Activated gamma-delta T cell treated with anti-CD3 and anti-CD28 coated beads, Interleukin-2, amount 50 U/mL, for 16 hours (primary cell): ENCODE measurements around the gene PRPSAP1.
"Not testable (repeated sequence)": the region's sequence is repeated elsewhere in the genome, so short reads cannot be mapped to it uniquely, and the experiment has no call there.

Source experiments
- DNase-seq: peaks from one replicate; pipeline ENCODE4 v3.0.0-alpha.2; 2020; ENCODE audit warnings: low read depth

PRPSAP1 gene

DNA sequence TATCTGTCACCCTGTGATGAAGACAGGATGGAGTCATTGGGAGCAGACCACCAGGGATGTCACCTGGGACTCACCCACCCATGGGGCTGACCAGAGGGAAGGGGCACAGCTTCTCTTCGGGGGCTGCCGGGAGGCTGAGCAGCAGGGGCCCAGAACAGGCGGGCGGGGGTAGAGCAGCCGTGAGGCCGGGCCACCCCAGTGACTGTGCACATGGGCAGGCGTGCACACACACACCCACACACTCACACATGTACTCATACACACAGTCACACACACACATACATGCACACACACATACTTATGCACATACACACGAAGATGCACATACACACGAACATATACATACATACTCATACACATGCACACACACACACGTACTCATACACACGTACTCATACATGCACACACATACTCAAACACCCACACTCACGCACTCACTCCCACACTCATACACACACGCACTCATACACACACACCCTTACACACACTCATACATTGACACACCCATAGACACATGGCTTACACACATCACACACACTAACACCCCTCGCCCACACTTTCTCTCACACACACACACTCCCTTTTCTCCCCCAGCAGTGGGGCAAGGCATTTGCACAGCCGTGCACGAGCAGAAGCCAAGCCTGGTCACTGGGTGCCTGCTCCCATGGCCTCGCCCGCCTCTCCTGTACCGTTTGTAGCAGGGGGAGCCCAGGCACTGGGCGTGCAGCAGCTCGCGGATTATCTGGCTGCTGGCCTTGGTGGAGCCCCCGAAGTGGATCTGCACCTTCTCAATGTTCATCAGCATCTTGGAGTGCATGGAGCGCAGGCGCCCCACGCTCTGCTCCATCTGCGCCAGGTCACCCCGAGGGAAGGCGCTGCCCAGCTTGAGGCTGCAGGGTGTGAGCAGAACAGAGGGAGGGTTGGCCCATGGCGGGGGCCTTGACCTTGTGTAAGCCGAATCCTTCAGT is 76.1 kb downstream of the PRPSAP1 start:
- no peak for DNase-seq

DNA sequence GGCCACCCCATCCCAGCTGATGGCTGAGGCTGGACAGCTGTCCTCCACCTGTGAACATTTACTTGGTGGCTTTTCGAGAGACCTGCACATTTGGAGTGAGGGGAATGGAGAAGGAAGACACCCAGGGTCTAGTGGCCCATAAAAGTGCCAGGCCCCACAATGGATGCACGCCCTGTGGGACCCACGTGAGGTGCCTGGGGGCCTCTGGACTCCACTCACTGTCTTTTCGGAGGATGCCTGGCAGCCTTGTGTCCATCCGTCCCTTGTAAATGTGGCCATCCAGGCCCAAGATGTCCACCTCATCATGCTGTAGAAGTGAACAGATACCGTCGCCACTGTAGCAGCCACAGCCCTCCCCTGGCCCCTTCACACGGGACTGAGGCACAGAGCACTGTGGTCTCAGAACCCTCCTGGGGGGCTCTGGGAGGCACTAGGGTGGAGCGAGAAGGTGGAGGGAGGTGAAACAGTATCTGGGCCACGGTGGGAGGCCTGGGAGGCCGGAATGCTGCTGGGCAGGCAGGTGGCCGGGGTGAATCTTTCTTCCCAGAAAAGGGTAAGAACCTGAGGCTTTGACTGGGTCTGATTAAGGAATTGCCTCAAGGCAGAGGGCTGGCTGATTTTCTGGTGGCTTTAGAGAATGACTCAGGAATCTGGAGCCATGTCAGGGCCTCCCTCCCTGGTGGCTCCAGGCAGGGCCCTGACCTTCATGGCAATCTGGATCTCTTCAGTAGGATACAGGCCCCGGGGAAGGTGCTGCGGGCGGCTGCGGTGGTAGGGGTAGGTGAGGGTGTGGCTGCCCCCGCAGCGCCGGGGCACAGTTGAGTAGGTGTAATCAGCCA is 77.0 kb downstream of the PRPSAP1 start:
- DNase-seq, result no peak

DNA sequence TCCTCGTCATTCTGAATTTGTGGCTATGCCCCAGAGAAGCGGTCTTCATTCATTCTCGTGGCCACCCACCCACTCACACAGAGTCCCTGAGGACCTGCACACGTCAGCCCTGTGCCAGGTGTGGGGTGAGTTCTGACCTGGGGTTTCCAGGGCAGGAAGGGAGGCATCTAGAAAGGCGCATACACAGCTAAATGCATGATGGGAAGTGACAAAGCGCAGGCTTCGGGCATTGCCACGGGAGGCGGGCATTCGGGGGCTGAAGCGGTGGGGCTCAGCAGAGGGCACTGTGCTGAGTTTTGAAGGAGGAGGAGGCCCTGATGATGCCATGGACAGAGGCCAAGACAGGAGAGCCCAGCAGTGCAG is 77.7 kb downstream of the PRPSAP1 start:
- no peak for DNase-seq

DNA sequence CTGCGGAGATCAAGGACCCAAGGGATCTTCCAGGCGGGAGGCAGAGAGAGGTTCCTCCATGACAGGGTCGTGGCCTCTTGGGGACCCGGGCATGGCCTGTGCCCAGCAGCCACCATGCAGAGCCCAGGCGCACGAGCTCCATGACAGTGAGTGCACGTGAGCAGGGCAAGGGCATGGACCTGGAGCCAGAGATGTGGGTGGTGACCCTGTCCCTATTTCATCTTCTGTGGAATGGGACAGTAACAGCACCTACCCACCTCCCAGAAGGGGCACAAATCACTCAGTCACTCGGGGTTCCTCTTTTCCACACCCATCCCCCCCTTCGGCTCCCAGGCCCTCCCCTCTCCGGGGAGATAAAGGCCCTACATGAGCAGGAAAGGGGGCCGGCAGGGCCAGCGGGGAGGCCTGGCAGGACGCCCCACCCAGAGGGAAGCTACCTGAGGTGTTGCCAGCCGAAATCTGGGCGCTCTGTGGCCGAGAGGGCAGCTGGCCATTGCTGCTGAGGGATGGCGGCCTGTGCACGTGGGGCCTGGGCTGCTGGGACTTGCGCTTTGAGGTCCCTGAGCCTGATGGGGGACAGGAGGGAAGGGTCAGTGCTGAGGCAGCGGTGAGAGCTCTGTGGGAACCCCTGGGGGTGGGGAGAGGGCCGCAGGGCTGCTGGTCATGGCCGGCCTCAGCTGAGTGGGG is 78.2 kb downstream of the PRPSAP1 start:
- no peak for DNase-seq

DNA sequence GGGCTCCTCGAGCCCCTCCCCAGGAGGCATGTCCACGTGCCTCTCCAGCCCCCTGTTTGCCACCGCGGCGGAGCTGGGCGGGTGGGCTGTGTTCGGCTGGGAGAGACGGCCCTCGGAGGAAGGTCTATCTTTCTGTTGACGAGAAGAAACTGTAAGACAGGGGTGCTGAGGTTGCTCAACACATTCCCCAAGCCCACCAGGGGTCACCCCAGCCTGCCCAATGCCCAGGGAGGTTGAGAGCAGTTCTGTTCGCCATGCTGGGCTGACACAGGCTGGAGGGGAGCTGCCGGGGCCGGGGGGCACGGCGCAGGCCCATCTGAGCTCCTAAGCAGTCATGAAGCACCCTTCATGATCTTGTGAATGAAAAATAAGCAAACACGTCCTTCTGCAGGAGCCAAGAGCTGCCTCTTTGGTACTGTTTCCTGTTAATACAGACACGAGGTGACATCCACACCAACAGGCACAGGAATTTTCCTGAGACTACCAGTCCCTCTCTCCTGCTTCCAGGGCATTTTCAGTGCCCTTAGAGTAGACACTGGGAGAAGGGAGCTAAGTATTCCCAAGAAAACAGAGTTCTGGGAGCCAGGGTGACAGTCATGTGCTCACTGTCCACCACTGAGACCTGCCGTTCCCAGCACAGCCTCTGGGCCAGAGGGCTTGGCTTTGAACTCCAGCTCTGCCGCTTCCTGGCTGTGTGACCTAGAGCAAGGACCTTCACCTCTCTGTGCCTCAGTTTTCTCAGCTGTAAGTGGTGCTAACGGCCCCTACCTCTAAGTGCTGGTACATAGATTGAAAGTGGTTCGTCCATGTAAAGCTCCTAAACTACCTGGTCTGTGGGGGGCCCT is 79.4 kb downstream of the PRPSAP1 start:
- DNase-seq, result no peak

DNA sequence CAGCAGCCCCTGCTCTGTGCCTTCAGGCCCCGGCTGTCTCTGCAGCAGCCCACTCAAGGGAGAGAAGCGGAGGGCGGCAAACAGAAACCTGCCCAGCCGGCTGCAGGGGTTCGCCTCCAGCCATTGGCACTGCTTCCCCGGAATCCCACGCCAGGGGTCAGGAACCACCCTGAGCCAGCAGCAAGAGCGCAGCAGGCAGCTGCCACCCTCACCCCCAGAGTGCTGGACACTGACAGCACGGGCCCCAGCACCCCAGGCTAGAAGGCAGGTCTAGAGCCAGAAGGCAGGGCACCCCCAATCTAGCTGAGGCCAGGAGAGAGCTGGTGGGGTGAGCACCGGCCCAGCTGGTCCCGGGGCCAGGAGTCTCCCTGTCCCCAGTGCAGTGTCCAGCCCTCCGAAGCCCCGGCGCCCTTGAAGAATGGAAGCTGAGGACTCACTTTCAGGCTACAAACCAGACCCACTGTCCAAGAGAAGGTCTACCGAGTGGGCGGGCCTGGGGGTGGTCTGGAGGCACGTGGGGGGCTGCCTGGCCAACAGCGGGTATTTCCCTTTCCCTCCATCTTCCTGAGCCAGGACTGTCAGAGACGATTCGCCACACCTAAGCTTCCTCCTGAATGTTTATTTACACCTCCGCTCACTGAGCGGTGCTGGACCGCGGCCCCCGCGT is 80.1 kb downstream of the PRPSAP1 start:
- DNase-seq, result no peak

DNA sequence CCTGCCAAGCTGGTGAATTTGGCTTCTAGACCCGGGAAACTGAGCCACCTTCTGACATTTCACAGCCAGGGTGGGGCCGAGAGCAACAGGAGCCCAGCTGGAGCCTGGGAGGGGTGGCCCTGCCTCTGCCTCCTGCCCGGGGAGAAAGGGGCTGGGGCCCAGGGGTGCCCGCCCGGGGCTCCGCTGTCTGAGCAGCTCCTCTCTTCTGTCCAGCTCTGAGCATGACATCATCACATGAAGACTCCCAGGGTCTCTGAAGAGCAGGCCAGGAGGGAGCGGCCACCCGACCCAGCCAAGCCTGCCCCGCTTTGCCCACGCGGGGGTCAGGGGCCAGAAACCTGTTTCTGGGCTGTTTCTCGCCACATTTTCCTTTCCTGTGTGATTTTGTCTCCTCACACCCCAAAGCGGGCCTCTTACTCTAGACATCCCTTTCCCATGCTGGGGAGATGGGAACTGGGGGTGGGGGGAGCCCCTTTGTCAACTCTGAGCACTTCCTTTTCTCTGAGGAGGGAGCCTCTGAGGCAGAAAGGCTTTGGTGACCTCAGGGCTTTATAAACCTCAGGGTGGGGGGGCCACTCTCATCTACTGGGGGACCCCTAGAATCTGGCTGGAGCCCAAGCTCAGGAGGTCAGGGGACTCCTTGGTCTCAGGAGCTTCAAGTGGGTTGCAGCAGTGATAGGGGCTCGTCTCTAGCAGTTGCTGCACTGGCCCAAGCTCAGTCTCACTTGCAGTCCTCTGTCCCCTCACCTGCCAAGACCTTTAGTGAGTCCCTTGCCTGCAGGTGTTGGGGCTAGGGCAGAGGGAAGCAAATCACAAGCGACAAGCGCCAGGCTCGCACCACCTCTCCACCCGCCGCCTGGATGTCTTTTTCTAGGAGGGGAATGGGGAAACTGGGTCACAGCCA is 80.9 kb downstream of the PRPSAP1 start:
- DNase-seq, result no peak

DNA sequence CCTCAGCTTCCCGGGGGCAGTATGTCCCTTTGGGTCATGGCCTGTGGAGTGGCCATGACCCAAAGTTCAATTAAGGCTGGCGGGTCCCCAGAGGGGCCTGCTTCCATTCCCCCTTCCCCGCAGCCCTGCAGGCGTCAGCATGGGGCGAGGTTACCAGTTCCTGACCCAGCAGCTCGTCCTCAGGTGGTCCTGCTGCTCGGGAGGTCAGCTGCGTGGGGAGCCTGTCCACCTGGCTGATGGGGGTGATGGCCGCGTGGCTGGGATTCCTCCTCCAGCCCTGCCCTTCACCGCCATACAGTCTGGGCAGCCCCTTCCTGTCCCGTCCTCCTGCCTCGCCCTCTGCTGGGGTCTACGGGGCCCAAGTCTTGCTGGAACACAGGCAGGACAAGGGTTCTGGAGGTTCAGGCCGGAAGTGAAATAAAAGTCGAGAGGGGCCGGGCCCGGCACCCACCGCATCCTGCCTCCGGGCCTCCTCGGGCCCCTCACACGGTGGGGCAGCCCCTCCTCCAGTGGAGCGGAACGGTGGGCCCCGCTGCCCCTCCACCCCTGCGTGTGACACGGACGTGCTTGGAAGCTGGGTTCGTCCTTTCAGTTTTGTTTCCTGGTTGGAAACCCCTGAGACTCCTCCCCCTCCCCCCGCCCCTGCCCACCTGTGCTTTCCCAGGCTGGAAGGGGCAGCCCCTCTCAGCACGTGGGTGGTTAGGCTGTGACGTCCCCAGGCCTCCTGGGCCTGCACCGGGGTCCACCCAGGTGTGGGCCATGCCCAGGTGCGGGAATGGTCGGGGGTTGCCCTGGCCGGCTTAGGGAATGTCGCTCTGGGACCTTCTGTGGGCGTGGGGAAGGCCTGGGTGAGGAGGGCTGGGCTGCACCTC is 81.8 kb downstream of the PRPSAP1 start:
- peak; percentile 70 for DNase-seq

DNA sequence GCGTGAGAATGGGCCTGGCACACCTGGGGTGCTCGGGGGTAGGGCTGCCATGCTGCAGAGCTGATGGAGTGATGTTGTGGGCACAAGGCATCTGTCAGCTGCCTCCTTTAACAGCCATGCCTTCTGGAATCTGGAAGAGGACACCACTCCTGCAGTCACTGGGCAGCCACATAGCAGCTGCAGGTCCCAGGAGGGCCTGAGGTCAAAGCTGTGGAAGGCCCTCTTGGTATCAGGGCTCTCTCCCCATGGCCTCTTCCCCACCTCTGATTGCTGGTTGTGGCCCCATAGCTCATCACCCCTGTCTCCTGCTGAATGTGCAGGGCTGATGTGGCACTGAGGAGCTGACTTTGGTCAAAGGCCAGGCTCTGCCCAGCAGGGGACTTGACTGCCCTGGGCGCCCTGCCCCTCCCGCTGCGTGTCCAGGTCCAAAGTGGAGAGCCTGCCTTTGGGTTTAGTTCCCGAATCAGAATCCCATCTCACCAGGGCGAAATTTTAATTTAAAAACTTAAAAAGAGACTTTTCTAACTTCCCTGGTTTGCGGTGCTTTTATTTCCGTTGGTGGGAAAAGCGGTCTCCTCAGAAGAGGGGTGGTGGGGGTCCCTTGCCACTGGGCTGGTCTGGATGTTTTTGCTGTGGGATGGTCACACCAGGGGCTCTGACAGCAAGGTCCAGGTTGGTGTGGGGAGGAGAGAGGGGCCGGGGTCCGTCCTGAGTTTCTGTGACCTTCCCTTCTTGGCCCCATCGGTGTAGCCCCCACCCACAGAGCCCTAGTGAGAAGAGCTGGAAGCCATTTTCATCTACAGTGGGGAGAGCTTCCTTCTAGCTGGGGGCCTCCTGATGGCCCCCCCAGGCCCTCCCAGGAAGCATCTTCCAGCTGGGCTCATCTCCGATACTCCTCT is 82.7 kb downstream of the PRPSAP1 start:
- DNase-seq, result no peak

DNA sequence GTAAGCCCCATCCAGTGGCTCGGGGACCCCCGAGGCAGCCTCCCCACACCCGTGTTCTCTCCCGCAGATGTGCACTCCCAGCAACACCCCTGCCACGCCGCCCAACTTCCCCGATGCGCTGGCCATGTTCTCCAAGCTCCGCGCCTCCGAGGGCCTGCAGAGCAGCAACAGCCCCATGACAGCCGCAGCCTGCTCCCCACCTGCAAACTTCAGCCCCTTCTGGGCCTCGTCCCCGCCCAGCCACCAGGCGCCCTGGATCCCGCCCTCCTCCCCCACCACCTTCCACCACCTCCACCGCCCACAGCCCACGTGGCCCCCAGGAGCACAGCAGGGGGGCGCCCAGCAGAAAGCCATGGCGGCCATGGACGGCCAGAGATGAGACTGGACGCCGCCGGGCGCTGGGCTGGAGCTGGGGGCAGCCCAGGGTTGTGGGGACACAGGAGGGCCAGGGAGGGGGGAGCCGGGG is 83.6 kb downstream of the PRPSAP1 start:
- no peak for DNase-seq

DNA sequence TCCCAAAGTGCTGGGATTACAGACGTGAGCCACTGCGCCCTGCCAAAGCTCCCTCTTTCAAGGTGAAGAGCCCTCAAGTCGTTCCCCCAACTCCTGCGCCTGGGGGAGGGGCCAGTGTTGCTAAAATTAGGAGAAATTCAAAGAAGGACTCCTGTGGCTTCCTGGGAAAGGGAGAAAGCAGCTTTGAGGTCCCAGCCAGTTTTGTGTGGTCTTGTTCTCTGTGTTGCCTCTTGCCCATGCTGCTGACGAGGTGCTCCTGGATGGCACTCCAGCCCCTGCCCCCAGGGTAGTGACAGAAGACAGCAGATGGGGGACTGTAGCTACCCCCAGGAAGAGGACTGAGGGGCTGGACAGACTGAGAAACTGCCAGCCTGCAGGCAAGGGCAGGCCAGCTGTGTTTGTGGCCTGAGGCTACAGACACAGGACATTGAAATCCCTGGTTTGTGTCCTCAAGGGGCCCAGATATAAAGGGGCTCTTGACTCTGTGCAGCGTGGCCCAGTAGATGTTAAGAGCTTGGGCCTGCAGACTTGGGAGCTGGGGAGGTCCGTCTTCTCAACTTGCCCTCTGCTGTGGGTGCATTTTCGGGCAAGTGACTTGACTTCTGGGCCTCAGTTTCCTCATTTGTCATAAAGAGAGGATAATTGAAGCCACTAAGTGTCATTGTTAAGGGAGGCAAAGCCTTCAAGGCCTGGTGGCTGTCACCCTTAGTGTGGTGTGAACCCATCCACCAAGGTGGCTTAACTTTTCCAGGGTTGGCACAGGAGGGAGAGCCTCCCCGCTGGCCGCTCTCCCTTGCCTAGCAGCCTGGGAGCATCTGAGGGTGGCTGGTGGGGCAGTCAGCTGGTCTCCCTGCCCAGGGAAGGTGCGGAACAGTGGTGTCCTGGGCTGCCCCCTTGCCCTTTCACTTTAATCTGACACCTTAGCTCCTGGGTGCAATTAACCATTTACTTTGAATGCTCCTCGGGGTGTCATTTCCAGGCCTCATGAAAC is 84.4 kb downstream of the PRPSAP1 start:
- DNase-seq, result no peak

DNA sequence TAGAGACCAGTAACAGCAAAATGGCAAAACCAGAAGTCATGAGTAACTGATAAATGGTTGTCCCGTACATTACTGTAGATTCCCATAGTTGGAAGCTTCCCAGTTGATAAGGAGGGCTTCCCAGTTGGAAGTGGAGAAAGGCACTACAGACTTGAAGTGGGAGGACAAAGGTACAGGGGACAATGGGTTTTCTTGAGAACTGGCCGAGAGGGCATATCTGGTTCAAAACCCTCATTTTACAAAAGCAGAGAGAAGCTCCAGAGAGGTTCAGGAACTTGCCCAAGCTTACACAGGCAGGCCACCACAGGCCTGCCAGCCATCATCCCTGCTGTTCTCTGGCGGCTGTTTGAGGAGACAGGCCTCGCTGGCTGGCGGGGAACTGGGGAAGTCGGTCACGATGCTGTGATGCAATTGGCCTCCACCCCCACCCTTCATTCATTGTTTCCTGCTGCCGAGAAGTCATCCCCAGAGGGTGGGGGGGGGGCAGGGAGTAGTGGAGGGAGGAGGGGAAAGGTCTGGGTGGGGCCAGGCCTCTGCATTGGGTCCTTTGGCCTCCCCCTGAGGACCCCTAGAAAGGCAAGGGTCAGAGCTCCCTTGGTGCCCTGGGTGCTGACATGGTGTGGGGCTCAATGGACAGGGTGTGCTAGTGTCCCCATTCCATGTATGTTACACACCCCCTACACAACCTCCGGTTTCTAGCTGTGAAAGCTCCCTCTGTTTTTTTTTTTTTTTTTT is 85.5 kb downstream of the PRPSAP1 start:
- peak; percentile 39 for DNase-seq

DNA sequence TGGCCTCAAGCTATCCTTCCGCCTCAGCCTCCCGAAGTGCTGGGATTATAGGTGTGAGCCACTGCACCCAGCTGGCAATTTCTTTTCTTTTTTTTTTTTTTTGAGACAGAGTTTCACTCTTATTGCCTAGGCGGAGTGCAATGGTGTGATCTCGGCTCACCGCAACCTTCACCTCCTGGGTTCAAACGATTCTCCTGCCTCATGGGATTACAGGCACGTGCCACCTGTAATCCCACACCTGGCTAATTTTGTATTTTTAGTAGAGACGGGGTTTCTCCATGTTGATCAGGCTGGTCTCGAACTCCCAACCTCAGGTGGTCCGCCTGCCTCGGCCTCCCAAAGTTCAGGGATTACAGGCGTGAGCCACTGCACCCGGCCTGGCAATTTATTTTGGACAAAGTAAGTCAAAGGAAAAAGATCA is 86.1 kb downstream of the PRPSAP1 start:
- DNase-seq, result not testable (repeated sequence)

DNA sequence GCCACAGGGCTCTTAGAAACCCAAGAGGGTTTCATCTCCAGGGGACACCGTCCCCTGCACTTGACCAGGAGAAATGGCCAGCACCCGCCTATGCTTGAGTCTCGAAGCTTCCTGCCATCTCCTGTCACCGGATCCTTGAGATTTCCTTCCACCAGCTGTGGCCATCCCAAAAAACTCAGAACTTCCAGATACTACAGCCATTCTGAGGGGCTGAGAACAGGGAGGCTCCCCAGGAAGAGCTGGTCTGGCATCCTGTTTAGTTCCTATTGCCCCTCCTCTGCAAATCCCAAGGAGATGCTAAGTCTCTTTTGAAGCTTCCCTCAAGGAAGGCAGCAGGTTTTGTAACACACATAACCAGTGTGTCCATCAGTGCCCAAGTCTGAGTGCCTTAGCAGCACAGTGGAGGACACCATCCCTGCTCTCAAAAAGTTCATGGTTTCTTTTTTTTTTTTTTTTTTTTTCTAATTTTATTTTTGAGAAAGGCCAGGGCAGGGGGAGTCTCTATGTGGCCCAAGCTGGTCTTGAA is 86.6 kb downstream of the PRPSAP1 start:
- DNase-seq, result no peak

DNA sequence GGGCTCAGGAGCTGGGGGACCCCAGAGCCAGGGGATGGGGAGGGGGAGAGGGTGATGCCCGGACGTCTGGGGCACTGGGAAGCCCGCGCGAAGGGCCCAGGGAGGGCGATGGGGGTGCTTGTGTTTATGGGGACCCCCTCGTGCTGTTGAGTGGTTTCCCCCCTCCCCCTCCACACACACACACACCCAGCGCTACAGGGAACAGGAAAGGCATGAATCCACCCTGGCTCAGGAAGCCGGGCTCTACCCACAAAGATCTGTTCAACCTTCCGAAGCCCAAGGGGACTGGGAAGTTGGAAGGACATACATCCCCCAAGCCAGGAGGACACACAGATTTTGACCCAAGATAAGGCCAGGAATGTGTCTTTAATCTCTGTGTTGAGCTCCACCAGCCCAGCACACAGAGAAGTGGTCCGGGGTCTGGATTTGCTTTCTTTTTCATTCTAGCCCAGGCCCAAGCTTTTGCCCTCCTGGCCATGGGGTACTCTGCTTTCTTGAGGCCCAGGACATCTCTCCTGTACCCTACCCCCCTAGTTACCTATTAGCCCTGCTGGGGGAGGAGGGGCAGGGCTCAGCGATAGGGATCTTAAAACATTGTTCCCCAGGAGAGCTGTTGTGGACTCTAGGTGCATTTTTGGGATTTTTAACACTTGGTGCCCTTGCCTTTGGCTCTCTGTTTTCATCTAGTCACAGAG is 87.3 kb downstream of the PRPSAP1 start:
- DNase-seq, result no peak
